Peyer's patch (tissue), 4 donors: ENCODE results near the gene AIG1. TPM values are rescaled to one million over a fixed set of nuclear protein-coding genes. Genes with fewer than 3 reads are reported as not detected.

Source experiments
- DNase-seq, 3 donors: peaks; one replicate each; pipeline ENCODE4 v3.0.0-alpha.2; 2017 to 2019
- H3K27ac ChIP-seq, 4 donors: fragments of 200-600 bp; sonication (generic); one replicate each; pipeline ENCODE4 v1.5.1; 2016 to 2019
- H3K27me3 ChIP-seq, 2 donors: fragments of 200-600 bp; sonication (generic); one replicate each; pipeline ENCODE4 v1.5.1; 2019
- H3K36me3 ChIP-seq, 3 donors: fragments of 200-600 bp; sonication (generic); one replicate each; pipeline ENCODE4 v1.5.1; 2016 to 2019
- H3K4me1 ChIP-seq, 4 donors: fragments of 200-600 bp; sonication (generic); one replicate each; pipeline ENCODE4 v1.5.1; 2016 to 2019
- H3K4me3 ChIP-seq, 4 donors: fragments of 200-600 bp; sonication (generic); 1 replicate in 3 of 4; 2 replicates in 1 of 4; pipeline ENCODE4 v1.5.1; 2016 to 2019; ENCODE audit warnings: mild to moderate bottlenecking in 1 of 4
- H3K9me3 ChIP-seq, 4 donors: fragments of 200-600 bp; sonication (generic); one replicate each; pipeline ENCODE4 v1.5.1; 2016 to 2019; ENCODE audit warnings: mild to moderate bottlenecking in 1 of 4
- POLR2A ChIP-seq, 2 donors: fragments of 450-650 bp; IDR thresholded peaks; one replicate each; pipeline ENCODE4 v1.5.1; 2017; ENCODE audit warnings: antibody characterized with exemption in 2 of 2, mild to moderate bottlenecking in 2 of 2, moderate library complexity in 2 of 2
- total RNA-seq, 4 donors: library from RNA; depleted of rRNA; stranded (reverse); fragments of >200 nt; gene quantifications; one replicate each; pipeline ENCODE4 v1.1.0, GENCODE V29; 2016
- TF ChIP-seq, protein P1 (sequence below), 6 experiments: fragments of 450-650 bp in 4 of 6; fragments of 200-600 bp in 2 of 6; sonication (generic) in 1 of 6; IDR thresholded peaks; one replicate each; pipeline ENCODE4 v1.5.1; 2017 to 2019; ENCODE audit warnings: antibody characterized with exemption in 6 of 6, mild to moderate bottlenecking in 3 of 6, moderate library complexity in 1 of 6

The AIG1 gene
- total RNA-seq, 4 donors from 2014 or later, result 9.1 to 133 (median 84.9) TPM

- H3K27ac ChIP-seq, result no peak overlapping the region
- TF ChIP-seq, protein P1, sequence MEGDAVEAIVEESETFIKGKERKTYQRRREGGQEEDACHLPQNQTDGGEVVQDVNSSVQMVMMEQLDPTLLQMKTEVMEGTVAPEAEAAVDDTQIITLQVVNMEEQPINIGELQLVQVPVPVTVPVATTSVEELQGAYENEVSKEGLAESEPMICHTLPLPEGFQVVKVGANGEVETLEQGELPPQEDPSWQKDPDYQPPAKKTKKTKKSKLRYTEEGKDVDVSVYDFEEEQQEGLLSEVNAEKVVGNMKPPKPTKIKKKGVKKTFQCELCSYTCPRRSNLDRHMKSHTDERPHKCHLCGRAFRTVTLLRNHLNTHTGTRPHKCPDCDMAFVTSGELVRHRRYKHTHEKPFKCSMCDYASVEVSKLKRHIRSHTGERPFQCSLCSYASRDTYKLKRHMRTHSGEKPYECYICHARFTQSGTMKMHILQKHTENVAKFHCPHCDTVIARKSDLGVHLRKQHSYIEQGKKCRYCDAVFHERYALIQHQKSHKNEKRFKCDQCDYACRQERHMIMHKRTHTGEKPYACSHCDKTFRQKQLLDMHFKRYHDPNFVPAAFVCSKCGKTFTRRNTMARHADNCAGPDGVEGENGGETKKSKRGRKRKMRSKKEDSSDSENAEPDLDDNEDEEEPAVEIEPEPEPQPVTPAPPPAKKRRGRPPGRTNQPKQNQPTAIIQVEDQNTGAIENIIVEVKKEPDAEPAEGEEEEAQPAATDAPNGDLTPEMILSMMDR (IDR thresholded peaks at IDR 0.05), result no peak
- TF ChIP-seq POLR2A (IDR thresholded peaks at IDR 0.05), result no peak
- H3K36me3 ChIP-seq, result no peaks in the 10 kb centered on the region
- H3K9me3 ChIP-seq, result no peaks in the 10 kb centered on the region
- H3K27me3 ChIP-seq, result no peaks in the 10 kb centered on the region
- H3K4me1 ChIP-seq, result no peaks in the 10 kb centered on the region
- DNase-seq, result no peak
- no peak overlapping the region for H3K4me3 ChIP-seq
Measured at GRCh38 chr6:143356101-143356880, 295.6 kb downstream of the AIG1 start.

DNA sequence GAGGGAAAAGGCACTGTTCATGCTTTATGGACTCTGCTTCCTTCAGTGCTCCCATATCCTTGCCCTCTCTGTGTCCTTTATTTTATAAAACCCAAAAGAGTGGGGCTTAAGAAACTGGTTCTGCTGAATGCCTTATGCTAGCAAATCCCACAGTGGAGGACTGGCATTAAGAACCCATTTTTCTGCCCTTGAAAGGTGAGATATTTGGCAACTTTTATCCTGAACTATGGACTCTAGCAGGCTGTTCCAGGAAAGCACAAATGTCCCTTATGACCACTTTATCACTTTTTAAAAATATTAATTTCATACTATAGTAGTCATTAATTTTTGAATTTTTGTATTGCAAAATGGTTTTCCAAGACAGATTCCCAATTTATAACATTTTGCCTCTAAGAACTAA, 296.5 kb downstream of the AIG1 start:
- no peak overlapping the region for H3K27ac ChIP-seq
- TF ChIP-seq, protein P1 (IDR thresholded peaks at IDR 0.05), result no peak
- TF ChIP-seq POLR2A (IDR thresholded peaks at IDR 0.05), result no peak

GRCh38 chr6:143357561-143358255, 297.0 kb downstream of the AIG1 start:
- Histone ChIP-seq H3K36me3 (no peaks in the 10 kb centered on the region), H3K4me1 (no peaks in the 10 kb centered on the region), H3K9me3 (no peaks in the 10 kb centered on the region), H3K4me3 (no peak overlapping the region), H3K27me3 (no peaks in the 10 kb centered on the region), H3K27ac (no peak overlapping the region)
- no peak for TF ChIP-seq POLR2A (IDR thresholded peaks at IDR 0.05)
- TF ChIP-seq, protein P1 (IDR thresholded peaks at IDR 0.05), result no peak
- DNase-seq, result no peak

More for the DNA sequence above, 296.5 kb downstream of the AIG1 start:
- no peak for DNase-seq
- H3K9me3 ChIP-seq, result no peaks in the 10 kb centered on the region
- H3K4me1 ChIP-seq, result no peaks in the 10 kb centered on the region
- H3K36me3 ChIP-seq, result no peaks in the 10 kb centered on the region
- no peak overlapping the region for H3K4me3 ChIP-seq
- H3K27me3 ChIP-seq, result no peaks in the 10 kb centered on the region

DNA sequence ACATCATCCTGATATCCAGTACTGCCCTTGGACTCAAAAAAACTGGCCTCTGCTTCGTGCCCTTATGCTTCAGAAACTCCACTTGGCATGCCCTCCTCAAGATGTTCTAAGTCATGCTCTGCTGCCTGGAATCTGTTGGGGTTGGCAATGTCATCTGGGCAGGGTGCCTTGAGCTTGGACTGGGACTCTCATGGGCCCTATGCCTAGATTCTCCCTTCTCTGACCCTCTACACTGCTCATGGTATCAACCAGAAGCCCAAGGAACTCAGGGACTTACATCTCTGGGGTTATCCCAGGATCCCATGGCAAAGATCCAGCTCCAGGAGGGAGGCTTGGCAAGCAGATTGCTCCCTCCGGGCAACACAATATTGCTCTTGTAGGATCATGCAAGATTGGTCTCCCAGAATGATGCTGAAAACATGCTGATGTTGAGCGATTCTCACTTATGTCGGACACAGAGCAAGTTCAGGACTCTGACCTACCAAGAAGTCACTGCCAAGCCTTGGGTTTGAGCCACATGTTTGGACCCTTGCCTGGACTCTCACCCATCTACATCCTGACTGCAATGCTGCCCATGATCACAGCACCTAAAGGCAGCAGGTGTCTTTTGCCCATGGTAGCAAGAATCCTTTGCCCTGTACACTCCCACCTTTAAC, 301.0 kb downstream of the AIG1 start:
- H3K27ac ChIP-seq, result no peak overlapping the region
- H3K9me3 ChIP-seq, result no peaks in the 10 kb centered on the region
- no peaks in the 10 kb centered on the region for H3K36me3 ChIP-seq
- no peak for DNase-seq
- no peaks in the 10 kb centered on the region for H3K27me3 ChIP-seq
- TF ChIP-seq, protein P1 (IDR thresholded peaks at IDR 0.05), result no peak
- TF ChIP-seq POLR2A (IDR thresholded peaks at IDR 0.05), result no peak
- H3K4me3 ChIP-seq, result no peak overlapping the region
- H3K4me1 ChIP-seq, result no peaks in the 10 kb centered on the region

- no peaks in the 10 kb centered on the region for H3K4me1 ChIP-seq
- H3K4me3 ChIP-seq, result no peak overlapping the region
- H3K27ac ChIP-seq, result no peak overlapping the region
- H3K27me3 ChIP-seq, result no peaks in the 10 kb centered on the region
- DNase-seq, result no peak
- no peaks in the 10 kb centered on the region for H3K36me3 ChIP-seq
- no peaks in the 10 kb centered on the region for H3K9me3 ChIP-seq
- TF ChIP-seq, protein P1 (IDR thresholded peaks at IDR 0.05), result no peak
- no peak for TF ChIP-seq POLR2A (IDR thresholded peaks at IDR 0.05)
Measured at GRCh38 chr6:143362192-143362558, 301.5 kb downstream of the AIG1 start.
